ENCODE results near the gene ATG3. TPM values are rescaled to one million over a fixed set of nuclear protein-coding genes. Genes with fewer than 3 reads are reported as not detected.

The ATG3 gene
- 38.2 TPM for total RNA-seq
- long read RNA-seq, transcript ATG3-201 (12 exons, 1,570 nt) = major isoform, 32 of 37 reads
- long read RNA-seq, partial matches to known transcripts = 1 of 37 reads
- long read RNA-seq, other reads (novel, unspliced or antisense) = 1 of 37 reads

GRCh38 chr3:112561734-112562529, at the start of gene ATG3, which contains the start of gene SLC35A5:
Gene ATG3 (minus strand): TSS chr3:112561962. CDS start chr3:112561528, 434 bp downstream.
Gene SLC35A5 (plus strand): TSS chr3:112562045. CDS start chr3:112563404, 1,359 bp downstream.
- intact Hi-C loops (cut with DNase I) = loop anchor here (10.0 kb wide), 1 partner anchor 433 kb away; the partner anchor contains the start of gene GTPBP8
- ATAC-seq = peak; percentile 98

GRCh38 chr3:112610121-112610520, 48.4 kb upstream of the ATG3 start:
- ATAC-seq (no peak), DNase-seq (ENCODE audit: missing footprints) (no peak)
- intact Hi-C loops (cut with DNase I) = no loop called here

More at GRCh38 chr3:112561734-112562529, at the start of gene ATG3, which contains the start of gene SLC35A5:
- peak; percentile 100 for DNase-seq (ENCODE audit: missing footprints)

GRCh38 chr3:112607863-112608262, 46.1 kb upstream of the ATG3 start:
- ATAC-seq = no peak
- intact Hi-C loops (cut with DNase I) = no loop called here
- DNase-seq (ENCODE audit: missing footprints) = no peak

GRCh38 chr3:112606098-112606497, 44.3 kb upstream of the ATG3 start:
- intact Hi-C loops (cut with DNase I) = no loop called here
- ATAC-seq (no peak), DNase-seq (ENCODE audit: missing footprints) (no peak)

GRCh38 chr3:112605285-112605684, 43.5 kb upstream of the ATG3 start:
- ATAC-seq = no peak
- intact Hi-C loops (cut with DNase I) = no loop called here
- DNase-seq (ENCODE audit: missing footprints) = no peak

DNA sequence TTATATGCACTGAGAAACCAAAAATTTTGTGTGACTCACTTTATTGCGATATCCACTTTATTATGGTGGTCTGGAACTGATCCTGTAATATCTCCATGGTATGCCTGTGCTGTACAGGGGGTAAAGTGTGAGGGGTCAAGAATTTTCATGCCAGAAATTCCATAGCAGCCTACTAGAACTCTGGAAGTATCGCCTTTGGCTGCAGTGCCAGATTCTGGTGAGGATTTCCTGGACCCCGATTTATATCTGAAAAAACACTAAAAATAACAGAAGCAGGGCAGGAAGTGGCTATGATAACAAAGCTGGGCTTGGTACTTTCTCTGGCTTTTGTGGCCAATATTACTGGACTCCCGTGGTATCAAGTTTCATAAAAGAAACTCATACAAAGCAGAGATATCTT, 42.8 kb upstream of the ATG3 start:
- DNase-seq (ENCODE audit: missing footprints) (no peak), ATAC-seq (no peak)
- intact Hi-C loops (cut with DNase I) = no loop called here

DNA sequence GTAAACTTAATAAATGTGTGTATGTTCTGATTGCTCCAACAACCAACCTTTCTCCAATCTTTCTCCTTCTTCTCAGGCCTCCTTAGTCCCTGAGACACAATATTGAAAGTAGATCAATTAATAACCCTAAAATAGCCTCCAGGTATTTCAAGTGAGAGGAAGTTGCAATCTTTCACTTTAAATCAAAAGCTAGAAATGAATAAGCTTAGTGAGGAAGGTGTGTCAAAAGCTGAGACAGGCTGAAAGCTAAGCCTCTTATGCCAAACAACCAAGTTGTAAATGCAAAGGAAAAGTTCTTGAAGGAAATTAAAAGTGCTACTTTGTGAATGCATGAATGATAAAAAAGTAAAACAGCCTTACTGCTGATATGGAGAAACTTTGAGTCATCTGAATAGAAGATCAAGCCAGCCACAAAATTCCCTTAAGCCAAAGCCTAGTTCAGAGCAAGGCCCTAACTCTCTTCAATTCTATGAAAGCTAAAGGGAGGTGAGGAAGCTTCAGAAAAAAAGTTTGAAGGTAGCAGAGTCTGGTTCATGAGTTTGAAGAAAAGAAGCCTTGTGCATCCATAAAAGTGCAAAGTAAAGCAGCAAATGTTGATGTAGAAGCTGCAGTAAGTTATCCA, 40.6 kb upstream of the ATG3 start:
- DNase-seq (ENCODE audit: missing footprints) (no peak), ATAC-seq (no peak)
- intact Hi-C loops (cut with DNase I) = no loop called here

DNA sequence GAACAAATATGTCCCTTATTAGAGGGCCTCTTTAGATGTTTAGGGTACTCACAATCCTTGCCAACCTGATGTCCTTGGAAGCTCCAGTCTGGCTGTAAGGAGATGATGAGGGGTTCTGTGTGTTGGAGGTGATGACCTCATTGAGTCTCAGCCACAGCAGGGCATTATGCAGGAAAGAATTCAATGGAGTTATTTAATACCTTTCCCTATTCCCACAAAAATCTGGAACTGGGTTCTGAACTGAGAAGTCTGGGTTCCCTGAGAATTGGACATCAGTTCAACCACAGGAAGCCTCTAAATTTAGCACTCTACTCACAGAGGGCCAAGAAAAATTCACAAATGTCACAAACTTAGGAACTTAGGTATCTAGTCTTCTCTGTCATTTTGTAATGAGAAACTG, 37.0 kb upstream of the ATG3 start:
- no peak for DNase-seq (ENCODE audit: missing footprints)
- intact Hi-C loops (cut with DNase I) = no loop called here
- no peak for ATAC-seq

DNA sequence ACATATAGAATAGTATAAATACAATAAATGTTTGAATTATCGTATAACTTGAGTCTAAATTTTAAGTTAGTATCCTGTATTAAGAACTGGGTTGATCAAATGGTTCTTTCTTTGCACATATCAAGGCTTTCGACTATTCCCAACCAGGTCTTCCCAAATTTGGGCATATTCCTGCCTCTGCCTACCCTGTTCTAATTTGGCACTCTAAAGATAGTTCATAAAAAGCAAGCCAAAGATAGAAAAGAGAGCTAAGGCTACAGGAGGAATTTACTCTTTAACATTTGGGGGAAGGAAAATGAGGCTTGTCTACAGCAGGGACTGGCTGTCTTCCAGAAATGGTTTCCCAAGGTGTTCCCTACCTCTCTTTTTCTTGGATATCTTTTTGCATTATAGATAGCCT, 36.2 kb upstream of the ATG3 start:
- intact Hi-C loops (cut with DNase I) = no loop called here
- ATAC-seq (no peak), DNase-seq (ENCODE audit: missing footprints) (no peak)

- no peak for DNase-seq (ENCODE audit: missing footprints)
- intact Hi-C loops (cut with DNase I) = no loop called here
- ATAC-seq = no peak
These were observed 33.1 kb upstream of the ATG3 start for GRCh38 chr3:112594856-112595255.

DNA sequence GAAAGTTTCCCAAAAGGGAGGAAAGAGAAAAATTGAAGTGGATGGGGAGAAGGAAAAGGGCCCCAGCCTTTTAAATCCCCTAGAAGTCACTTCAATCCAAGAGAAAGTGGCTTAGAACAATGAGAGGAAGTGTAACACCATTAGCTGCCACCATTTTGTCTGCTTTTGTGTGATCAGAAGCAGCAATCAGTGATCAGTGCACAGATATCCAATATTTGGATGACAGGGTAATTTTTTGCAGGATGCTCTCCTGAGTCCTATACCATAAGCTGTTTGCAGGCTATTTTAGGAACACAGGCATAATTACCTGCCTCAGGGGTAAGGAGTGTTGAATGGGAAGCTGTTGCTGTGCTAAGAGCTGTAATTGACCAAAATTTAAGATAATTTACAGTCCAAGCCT, 31.5 kb upstream of the ATG3 start:
- ATAC-seq = no peak
- DNase-seq (ENCODE audit: missing footprints) = no peak
- intact Hi-C loops (cut with DNase I) = no loop called here

DNA sequence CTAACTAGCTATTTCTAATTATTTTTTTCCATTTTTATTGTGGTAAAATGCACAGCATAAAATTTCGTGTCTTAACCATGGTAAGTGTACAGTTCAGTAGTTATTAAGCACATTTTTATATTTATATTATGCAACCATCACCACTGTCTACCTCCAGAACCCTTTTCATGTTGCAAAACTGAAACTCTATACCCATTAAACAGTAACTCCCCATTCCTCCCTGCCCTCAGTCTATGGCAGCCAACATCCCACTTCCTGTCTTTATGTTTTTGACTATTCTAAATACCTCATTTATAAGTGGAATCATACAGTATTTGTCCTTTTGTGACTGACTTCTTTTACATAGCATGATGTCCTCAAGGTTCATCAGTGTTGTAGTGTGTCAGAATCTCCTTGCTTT, 25.6 kb upstream of the ATG3 start:
- DNase-seq (ENCODE audit: missing footprints) (no peak), ATAC-seq (no peak)
- intact Hi-C loops (cut with DNase I) = no loop called here

DNA sequence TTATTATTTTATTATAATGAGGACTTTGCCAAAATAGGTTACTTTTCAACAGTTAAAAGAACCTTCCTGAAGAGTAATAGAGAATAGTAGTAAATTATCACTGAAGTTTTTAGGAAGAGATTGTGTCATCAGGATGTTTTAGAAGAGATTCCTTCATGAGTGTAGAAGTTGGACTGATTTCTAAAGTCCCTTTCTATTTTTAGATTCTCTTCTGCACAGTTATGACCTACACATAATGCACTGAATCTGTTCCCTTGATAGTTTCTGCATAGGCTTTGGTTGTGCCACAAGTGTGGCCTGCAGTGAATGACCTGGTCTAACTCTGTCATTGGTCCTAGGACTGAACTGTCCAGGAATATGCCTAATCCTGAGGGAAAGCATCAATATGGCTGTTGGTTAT, 24.0 kb upstream of the ATG3 start:
- ATAC-seq (no peak), DNase-seq (ENCODE audit: missing footprints) (no peak)
- intact Hi-C loops (cut with DNase I) = no loop called here

DNA sequence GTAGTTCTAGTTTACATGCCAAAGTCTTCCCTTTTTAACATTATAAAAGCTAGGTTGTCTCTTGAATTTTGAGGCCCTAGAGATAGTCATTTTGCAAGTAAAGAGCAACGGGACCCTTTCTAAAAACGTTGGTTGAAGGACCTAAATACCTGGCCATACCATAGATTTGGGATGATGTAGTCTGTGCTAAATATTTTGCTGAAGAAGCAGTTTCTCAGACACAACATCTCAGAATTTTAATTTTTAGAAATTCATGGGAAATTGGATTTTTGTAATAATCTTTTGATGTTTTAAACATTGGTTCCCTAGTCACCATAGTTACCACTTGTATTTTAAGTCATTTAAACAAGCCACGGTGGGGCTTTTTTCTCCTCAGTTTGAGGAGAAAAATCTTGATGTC, 21.3 kb upstream of the ATG3 start:
- intact Hi-C loops (cut with DNase I) = loop anchor here (2.0 to 5.0 kb wide), 2 partner anchors 54 to 400 kb away; no protein-coding TSS in a partner anchor
- ATAC-seq (no peak), DNase-seq (ENCODE audit: missing footprints) (no peak)

DNA sequence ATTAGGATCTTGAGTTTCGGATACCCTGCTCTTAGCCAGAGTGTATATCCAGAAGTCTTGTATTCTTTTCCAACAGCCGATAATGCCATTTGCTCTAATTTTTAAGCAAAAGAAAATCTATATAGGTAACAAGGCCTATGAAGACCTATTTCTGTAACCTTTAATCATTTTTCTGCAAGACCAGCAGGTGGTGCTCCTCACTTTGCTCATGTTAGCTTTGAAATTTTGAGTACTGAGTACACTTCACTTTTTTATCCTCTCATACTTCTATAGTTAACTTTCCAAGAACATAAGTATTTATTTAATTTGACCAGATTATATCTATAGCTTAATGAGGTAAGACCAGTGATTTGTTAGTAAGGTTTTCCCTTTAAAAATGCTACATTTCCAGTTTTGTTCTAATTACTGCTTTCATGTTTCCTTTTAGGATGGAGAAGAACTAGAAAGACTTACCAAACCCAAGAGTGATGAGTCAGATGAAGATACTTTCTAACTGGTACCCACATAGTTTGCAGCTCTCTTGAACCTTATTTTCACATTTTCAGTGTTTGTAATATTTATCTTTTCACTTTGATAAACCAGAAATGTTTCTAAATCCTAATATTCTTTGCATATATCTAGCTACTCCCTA, 20.6 kb upstream of the ATG3 start:
- intact Hi-C loops (cut with DNase I) = loop anchor here (2.0 to 5.0 kb wide), 2 partner anchors 55 to 400 kb away; no protein-coding TSS in a partner anchor
- ATAC-seq (no peak), DNase-seq (ENCODE audit: missing footprints) (no peak)

GRCh38 chr3:112579697-112580096, 17.9 kb upstream of the ATG3 start:
- intact Hi-C loops (cut with DNase I) = loop anchor here (5.0 kb wide), 1 partner anchor 58 kb away; no protein-coding TSS in a partner anchor
- ATAC-seq = no peak

DNA sequence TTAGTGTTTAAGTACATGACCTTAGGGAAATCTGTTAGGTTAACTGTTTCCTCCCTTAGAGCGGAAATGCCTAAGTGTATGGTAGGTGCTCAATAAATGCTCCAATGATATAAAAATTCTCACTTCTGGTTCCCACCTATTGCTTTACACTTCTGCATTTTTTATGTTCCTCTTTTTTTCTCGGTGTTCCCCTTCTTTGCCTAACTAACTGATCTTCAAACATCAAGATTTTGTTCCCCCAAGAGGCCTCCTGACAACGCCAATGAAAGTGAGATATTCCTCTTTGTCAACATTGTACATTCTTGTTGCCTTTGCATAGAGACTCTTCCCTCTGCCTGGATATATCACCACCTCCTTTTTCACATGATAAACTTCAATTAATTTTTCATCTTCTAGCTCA, 17.5 kb upstream of the ATG3 start:
- ATAC-seq (no peak), DNase-seq (ENCODE audit: missing footprints) (no peak)
- intact Hi-C loops (cut with DNase I) = no loop called here

More at GRCh38 chr3:112579697-112580096, 17.9 kb upstream of the ATG3 start:
- DNase-seq (ENCODE audit: missing footprints) = no peak

DNA sequence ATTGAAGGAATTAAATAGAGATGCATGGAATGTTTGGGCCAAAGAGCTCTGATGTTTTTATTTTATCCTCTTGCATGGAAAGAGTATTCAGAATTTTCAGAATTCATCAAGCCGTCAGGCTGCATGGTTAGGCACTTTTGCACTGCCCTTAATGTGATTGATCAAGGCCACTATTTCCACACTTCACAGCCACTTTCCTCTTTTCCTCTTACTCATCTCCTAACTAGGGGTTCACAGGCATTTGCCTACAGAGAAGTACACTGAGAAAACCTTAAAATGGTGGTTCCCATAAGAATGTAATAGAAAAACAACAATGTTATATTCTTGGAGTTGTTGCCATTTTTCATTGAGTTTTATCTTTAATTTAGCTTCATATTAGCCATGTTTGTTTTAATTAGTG, 10.9 kb upstream of the ATG3 start:
- DNase-seq (ENCODE audit: missing footprints) = no peak
- intact Hi-C loops (cut with DNase I) = no loop called here
- no peak for ATAC-seq

DNA sequence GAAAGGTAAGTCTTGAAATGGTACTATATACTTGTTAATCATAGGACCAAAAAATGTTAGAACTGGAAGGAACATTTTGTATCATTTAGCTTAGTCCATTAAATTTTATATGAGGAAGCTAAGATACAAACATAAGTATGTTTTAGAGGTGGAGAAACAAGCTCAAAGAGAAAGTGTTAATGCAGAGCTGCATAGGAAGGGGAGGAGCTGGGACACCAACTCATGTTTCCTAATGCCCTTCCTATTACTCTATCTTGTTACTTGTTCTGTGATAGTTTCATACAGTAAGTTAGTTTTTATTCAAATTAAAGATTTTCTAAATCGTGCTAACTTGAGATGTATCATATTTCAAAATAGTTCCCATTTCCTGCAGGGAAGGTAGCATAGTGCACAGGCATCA, 7.5 kb upstream of the ATG3 start:
- intact Hi-C loops (cut with DNase I) = loop anchor here (10.0 kb wide), 1 partner anchor 426 kb away; the partner anchor contains the start of gene GTPBP8
- no peak for ATAC-seq

More for the DNA sequence above, 7.5 kb upstream of the ATG3 start:
- no peak for DNase-seq (ENCODE audit: missing footprints)

Data from Right ventricle myocardium inferior (tissue), 1 donor.